Measurements from ENCODE around the gene APOL6. TPM values are rescaled to one million over a fixed set of nuclear protein-coding genes. Genes with fewer than 3 reads are reported as not detected.

APOL6 gene
- total and polyA plus RNA-seq, 2 of the 13 experiments (the other 11 are each of a cell fraction or from before 2014, with no cell fraction given): 5.2 to 7.5 TPM

GRCh38 chr22:35619336-35620094 lies 28.7 kb upstream of the APOL6 start:
- H2AFZ ChIP-seq (ENCODE audit: low read length): no peak overlapping the region
- no TSS peak for BruUV-seq (replicated peaks)
- H3K9ac ChIP-seq (ENCODE audit: insufficient read depth, low read depth, low read length): no peak overlapping the region
- intact Hi-C loops (cut with micrococcal nuclease; ENCODE audit: unreplicated experiment) (loop anchor here (5.0 kb wide), 1 partner anchor 187 kb away; no protein-coding TSS in a partner anchor), in situ Hi-C loops (cut with HindIII; ENCODE audit: extremely low pct_ligation_motif_present, low pct_unique_long_range_greater_than_20kb) (loop anchor here (10.0 kb wide), 1 partner anchor 55 kb away; no protein-coding TSS in a partner anchor)
- no peaks in the 10 kb centered on the region for H4K20me1 ChIP-seq (ENCODE audit: insufficient read depth, low read length)
- no peaks in the 10 kb centered on the region for H3K36me3 ChIP-seq (replicated peaks in 1 of 2; ENCODE audit: control insufficient read depth in 1 of 2, insufficient read depth in 2 of 2, low read length in 2 of 2)
- H3K27me3 ChIP-seq (ENCODE audit: control insufficient read depth in 1 of 2, insufficient read depth in 2 of 2, low read length in 2 of 2): peaks cover 0 to 34% of the 10 kb centered on the region in 2 experiments; a peak in 2 of 5 replicates
- DNase-seq (ENCODE audit: low spot score): no peak
- no peak overlapping the region for H3K4me2 ChIP-seq (ENCODE audit: low read depth, low read length)
- ChIA-PET CTCF (ENCODE audit: low intra/inter-chr PET ratio, low total read pairs) (no interaction called here), POLR2A (no interaction called here)
- H3K9me3 ChIP-seq (ENCODE audit: low read length): no peaks in the 10 kb centered on the region
- no peak for ATAC-seq
- TF ChIP-seq ZNF329 (CRISPR knock-in tag; IDR thresholded peaks at IDR 0.05; ENCODE audit: low read depth) (no peak), ZBTB8A (CRISPR knock-in tag; IDR thresholded peaks at IDR 0.05; ENCODE audit: borderline replicate concordance, low read depth) (no peak), GATAD1 (CRISPR knock-in tag; IDR thresholded peaks at IDR 0.05) (no peak), GLMP (CRISPR knock-in tag; IDR thresholded peaks at IDR 0.05; ENCODE audit: borderline replicate concordance) (no peak), PITX1 (CRISPR knock-in tag; IDR thresholded peaks at IDR 0.05) (no peak), ZNF431 (CRISPR knock-in tag; IDR thresholded peaks at IDR 0.05; ENCODE audit: borderline replicate concordance, low read depth) (no peak), ZNF496 (CRISPR knock-in tag; IDR thresholded peaks at IDR 0.05; ENCODE audit: insufficient replicate concordance) (no peak), RFX3 (CRISPR knock-in tag; IDR thresholded peaks at IDR 0.05) (no peak), ZFP36L1 (CRISPR knock-in tag; IDR thresholded peaks at IDR 0.05) (no peak), ETV6 (CRISPR knock-in tag; conservative IDR thresholded peaks at IDR 0.05) (no peak), ZGPAT (CRISPR knock-in tag; IDR thresholded peaks at IDR 0.05) (no peak), FOXA3 (CRISPR knock-in tag; IDR thresholded peaks at IDR 0.05) (no peak), MYNN (CRISPR knock-in tag; IDR thresholded peaks at IDR 0.05; ENCODE audit: low read depth) (no peak), THRA (CRISPR knock-in tag; IDR thresholded peaks at IDR 0.05; ENCODE audit: borderline replicate concordance) (no peak), POLR2A (IDR thresholded peaks at IDR 0.05; ENCODE audit: insufficient read depth in 1 of 2, low read depth in 2 of 2, low read length in 2 of 2) (no peak), ZNF451 (CRISPR knock-in tag; IDR thresholded peaks at IDR 0.05) (no peak), MTF2 (CRISPR knock-in tag; IDR thresholded peaks at IDR 0.05; ENCODE audit: borderline replicate concordance) (no peak), JUNB (CRISPR knock-in tag; IDR thresholded peaks at IDR 0.05; ENCODE audit: borderline replicate concordance) (no peak), MAX (IDR thresholded peaks at IDR 0.05) (no peak), GATA4 (IDR thresholded peaks at IDR 0.05; ENCODE audit: borderline replicate concordance, low read depth) (no peak)
- no peak overlapping the region for H3K27ac ChIP-seq (ENCODE audit: extremely low read length, insufficient read depth, low read length)
- no peaks in the 10 kb centered on the region for H3K79me2 ChIP-seq (ENCODE audit: insufficient read depth, low read length)
- 51% methylated on average over 9 of the region's 13 CpGs for WGBS (ENCODE audit: low lambda C conversion rate)
- no peak for FAIRE-seq
- no peak overlapping the region for H3K4me3 ChIP-seq (replicated peaks in 1 of 3; ENCODE audit: insufficient read depth in 1 of 3, low read depth in 2 of 3, low read length in 3 of 3)
- peaks cover 30% of the 10 kb centered on the region for H3K4me1 ChIP-seq (ENCODE audit: insufficient read depth, low read length)
